ENCODE results near the gene EMSY. TPM values are rescaled to one million over a fixed set of nuclear protein-coding genes. Genes with fewer than 3 reads are reported as not detected.

The EMSY gene
- polyA plus RNA-seq, 1 donor: 41.1 TPM

DNA sequence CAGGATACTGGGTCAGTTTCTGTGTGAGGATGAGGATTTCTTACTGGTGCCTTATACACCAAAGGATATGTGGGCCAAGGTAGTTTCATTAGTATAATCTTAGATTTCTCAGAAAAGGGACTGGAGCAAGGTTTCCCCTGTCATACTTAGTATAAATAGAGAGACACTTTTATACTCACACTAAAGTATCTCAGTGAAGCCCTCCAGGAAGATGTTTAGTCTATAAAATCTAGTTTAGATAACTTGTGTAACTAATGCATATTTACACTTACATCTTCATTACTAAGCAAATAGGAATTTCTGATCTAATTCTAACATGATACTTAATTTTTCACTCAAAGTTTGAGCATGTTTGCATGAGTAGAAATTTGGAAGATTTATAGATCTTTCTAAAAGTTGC lies 11.1 kb downstream of the EMSY start:
- no peak for DNase-seq

DNA sequence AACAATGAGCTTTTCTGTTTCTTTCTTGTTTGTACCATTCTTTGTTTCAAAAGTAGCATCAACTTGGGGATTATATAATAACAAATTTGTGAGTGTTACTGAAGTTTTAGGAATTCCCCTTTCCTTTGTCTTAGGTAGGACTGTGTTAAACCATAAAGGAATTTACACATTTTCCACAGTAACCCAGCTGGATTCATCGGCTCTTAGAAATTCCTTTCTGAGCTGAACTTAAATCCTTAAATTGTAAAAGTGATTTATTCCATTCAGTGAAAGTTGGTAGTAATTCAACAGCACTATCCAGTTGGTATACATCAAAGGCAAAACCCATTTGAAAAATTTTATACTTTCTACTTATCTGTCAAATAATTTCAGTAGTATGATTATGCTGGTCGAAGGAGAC lies 11.8 kb downstream of the EMSY start:
- DNase-seq: peak; percentile 34

DNA sequence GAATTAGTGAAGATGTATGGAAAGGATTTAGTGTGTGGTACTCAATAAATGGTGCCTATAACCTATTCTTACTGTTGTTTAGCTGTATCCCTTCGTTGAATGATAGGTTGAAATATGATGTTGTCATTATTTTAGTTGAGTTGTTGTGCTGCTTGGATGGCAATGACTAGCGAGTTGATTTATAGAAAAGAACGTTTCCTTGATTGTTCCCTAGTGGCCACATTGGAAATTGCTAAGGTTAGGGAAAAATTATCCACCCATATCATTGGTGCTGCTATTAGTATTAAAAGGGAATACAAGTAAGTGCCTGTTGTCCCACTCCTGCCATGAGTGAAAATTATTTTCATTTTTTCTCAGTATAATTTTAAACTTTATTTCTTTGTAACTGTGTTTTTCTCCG lies 14.5 kb downstream of the EMSY start:
- DNase-seq: no peak

DNA sequence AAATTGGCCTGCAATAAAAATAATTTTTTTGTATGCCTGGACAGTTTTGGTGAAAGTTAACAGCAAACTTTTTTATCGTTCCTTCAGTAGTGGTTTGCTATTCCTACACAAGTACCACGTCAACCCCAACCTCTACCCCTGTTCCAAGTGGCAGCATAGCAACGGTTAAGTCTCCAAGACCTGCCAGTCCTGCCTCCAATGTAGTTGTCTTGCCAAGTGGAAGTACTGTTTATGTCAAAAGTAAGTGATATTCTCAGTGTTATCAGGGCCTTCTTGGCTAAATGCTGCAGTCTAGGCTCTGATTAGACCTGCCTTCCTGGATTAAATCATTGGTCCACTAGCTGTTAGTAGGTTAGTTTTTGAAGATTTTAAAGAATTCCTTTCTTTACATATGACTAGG lies 15.0 kb downstream of the EMSY start:
- no peak for DNase-seq

DNA sequence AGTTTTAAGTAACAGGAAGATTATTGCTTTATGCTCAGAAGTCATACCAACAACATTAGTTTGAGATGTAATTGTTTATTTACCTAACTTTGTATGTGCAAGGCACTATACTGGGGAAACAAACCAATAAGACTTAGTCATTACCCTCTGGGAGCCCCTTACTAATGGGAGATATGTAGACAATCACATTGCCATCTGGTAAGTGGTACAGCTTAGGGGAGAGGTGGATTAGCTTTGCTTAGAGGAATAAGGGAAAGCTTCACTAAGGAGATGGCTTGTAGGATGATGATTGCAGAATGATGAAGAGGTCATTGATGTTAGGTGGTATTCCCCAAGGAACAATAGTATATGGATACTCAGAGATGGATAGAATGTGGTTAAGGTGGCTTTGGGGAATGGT lies 17.5 kb downstream of the EMSY start:
- DNase-seq: no peak

DNA sequence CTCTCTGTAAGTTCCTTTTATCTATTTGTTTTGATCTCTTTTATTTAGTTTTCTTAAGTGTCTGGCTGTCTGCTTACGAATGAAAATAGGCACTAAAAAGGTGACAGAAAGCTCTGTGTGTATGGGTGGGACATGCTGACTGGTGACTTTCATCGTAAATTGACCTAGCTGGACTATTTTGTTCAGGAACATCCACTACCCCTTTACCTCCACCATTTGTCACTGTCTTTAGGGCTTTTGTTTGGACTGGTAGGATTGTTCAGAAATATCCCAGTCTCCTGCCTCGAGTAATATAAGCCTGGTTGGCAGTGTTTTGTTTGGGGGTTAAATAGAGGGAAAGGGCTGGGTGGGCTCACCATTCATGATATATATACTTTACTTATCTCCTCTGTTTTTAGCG lies 20.9 kb downstream of the EMSY start:
- no peak for DNase-seq

GRCh38 chr11:76466666-76467065 lies 21.8 kb downstream of the EMSY start:
- no peak for DNase-seq

GRCh38 chr11:76469141-76469540 lies 24.3 kb downstream of the EMSY start:
- no peak for DNase-seq

GRCh38 chr11:76471382-76471781 lies 26.6 kb downstream of the EMSY start:
- DNase-seq: no peak

- DNase-seq: no peak
These were observed 35.4 kb downstream of the EMSY start for GRCh38 chr11:76480241-76480640.

GRCh38 chr11:76491644-76492043 lies 46.8 kb downstream of the EMSY start:
- no peak for DNase-seq

DNA sequence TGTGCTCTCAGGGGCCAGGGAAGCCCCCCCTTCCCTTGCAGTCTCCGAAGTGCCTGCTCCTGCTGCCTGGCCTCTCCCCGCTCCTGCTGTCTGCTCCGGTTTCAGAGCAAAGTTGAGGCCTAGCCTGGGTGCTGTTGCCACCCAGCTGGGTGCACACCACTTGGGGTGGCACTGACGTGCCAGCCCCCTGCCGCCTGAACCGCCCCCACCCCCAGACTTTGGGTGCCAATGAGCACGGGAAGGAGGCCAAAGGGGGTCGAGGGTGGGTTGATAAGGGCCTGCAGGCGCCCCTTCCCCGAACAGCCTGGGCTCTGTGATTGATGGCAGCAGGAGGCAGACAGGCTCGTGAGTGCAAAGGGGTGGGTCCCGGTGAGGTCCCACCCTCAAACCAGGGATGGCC lies 48.2 kb downstream of the EMSY start:
- DNase-seq: no peak

- DNase-seq: no peak
These were observed 49.1 kb downstream of the EMSY start for GRCh38 chr11:76493626-76494539.

- DNase-seq: no peak
These were observed 50.2 kb downstream of the EMSY start for GRCh38 chr11:76495019-76495418.

- no peak for DNase-seq
These were observed 51.4 kb downstream of the EMSY start for GRCh38 chr11:76496174-76496573.

GRCh38 chr11:76501526-76502202 lies 56.8 kb downstream of the EMSY start:
- DNase-seq: no peak

- no peak for DNase-seq
These were observed 62.0 kb downstream of the EMSY start for GRCh38 chr11:76506833-76507232.

- DNase-seq: no peak
These were observed 65.5 kb downstream of the EMSY start for GRCh38 chr11:76510060-76511047.

DNA sequence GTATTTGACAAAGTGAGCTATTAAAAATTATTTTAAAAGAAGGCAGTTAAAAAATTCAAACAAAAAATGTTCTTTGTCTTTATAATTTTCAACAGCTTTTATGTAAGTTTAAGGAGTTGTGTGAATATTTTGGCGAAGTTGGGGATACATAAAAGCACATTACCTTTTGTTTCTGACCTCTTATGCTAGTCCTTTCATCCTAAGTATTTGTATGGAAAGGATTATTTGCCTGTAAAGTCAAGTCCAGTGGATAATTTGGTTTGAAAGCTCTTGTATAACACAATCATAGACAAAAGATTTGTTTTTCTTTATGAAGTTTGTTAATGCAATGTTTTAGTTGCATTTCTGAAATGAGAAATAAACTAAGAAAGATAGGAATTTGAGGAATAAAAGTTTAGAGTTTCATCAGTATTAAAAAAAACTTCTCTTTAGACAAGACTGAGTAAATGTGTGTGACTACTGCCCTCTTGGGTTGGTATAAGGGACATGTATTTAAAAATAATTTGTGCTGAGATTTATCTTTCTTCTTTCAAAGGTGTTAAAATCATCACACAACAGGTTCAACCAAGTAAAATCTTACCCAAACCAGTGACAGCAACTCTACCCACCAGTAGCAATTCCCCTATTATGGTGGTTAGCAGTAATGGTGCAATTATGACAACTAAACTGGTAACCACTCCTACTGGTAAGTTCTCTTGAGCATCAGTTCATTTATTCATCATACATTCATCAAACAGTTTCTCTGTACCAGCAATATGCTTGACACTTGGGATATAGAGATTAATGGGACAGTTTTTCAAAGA lies 68.2 kb downstream of the EMSY start:
- DNase-seq: peak; percentile 37

GRCh38 chr11:76513654-76514034 lies 68.8 kb downstream of the EMSY start:
- DNase-seq: no peak

DNA sequence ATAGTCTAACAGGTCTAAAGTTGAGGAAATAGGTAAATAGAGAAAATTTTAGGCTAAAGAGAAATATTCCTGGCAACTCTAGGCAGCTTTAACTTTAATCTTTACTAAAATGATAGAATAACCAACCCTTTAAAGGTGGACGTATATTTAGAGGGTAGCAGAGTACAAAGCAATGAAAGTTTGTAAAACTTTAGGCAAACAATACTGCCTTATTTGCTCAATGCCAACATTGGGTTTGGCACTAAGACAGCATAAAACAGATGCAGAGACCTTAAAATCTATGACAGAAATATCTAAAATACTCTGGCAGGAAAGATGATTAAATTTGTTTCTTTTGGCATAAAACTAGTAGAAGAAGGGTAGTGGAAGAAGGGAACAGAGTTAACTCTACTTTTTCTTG lies 70.7 kb downstream of the EMSY start:
- no peak for DNase-seq

DNA sequence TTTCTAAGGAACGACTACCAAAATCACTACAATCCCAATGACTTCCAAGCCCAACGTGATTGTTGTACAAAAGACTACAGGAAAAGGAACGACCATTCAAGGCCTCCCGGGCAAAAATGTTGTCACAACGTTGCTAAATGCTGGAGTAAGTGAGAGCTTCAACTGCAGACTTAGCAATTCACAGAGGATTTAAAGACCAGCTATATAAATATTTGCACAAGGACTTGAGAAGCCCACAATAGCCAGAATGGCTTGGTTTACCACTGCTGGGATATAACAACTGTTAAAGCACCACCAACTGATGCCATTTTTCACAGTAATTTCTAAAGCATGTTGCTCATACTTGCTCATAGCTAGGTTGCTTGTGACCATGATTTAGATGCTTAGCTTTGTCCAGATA lies 78.3 kb downstream of the EMSY start:
- DNase-seq: no peak
